DND-41 (cell line): Measurements from ENCODE around the gene THAP12.

Experiments used
- CTCF ChIP-seq: IDR thresholded peaks from 2 replicates; pipeline ENCODE4 v1.5.1; 2012; ENCODE audit warnings: borderline replicate concordance, low read length, moderate library complexity, mild to moderate bottlenecking; ENCODE audit not compliant: poor library complexity, severe bottlenecking; ENCODE audit errors: extremely low read depth
- EZH2 ChIP-seq: IDR thresholded peaks from 3 replicates; pipeline ENCODE4 v1.6.1; 2012; ENCODE audit warnings: borderline replicate concordance, low read depth, mild to moderate bottlenecking, moderate library complexity, low read length, inconsistent platforms; ENCODE audit not compliant: severe bottlenecking

- no peak for TF ChIP-seq CTCF
- TF ChIP-seq EZH2: no peak
These were observed 4.0 kb downstream of the THAP12 start for GRCh38 chr11:76376746-76377558.
